K562 (cell line): ENCODE measurements around the gene FBXO9. TPM values are rescaled to one million over a fixed set of nuclear protein-coding genes. Genes with fewer than 3 reads are reported as not detected.

Experiments
- ATAC-seq: fragments of 200-7000 bp; cut with Tn5 transposase; 3 replicates; pipeline ENCODE4 v1.9.1; 2020; ENCODE audit warnings: moderate library complexity
- BruUV-seq: library from RNA; stranded (reverse); fragments of 400-500 nt; replicated peaks from 2 replicates; lab custom pipeline; 2021; lab: Mats Ljungman, UMichigan
- CTCF ChIA-PET: fragments of 300-600 bp; formaldehyde crosslinking; extraction: SDS; loops from one replicate; lab custom pipeline; 2021; ENCODE audit warnings: low intra/inter-chr PET ratio; lab: Yijun Ruan, JAX
- POLR2A ChIA-PET: fragments of 300-600, 350-650 bp; sonication (Branson Sonifier 250); formaldehyde crosslinking; extraction: SDS; loops from one replicate; lab custom pipeline; 2021; ENCODE audit warnings: antibody characterized with exemption, inconsistent platforms; lab: Yijun Ruan, JAX
- DNase-seq, 4 experiments: peaks; one replicate each; pipeline versions ENCODE4 v3.0.0 to v3.0.0-alpha.2; 2011 to 2018; ENCODE audit warnings: low spot score in 3 of 4, mixed read lengths in 3 of 4; ENCODE audit errors: extremely low read depth in 1 of 4
- FAIRE-seq: peaks from 2 replicates; lab custom pipeline; 2011; peaks lifted over from hg19 to GRCh38; lab: Jason Lieb, UNC
- H2AFZ ChIP-seq: 2 replicates; pipeline ENCODE4 v1.6.0; 2011; ENCODE audit warnings: low read depth, low read length, control low read depth, inconsistent platforms
- H3K27ac ChIP-seq: fragments of 200-600 bp; 3 replicates; pipeline ENCODE4 v1.8.0; 2011; ENCODE audit warnings: low read depth, mild to moderate bottlenecking, control low read depth, inconsistent platforms, low read length, moderate library complexity, mixed read lengths; ENCODE audit errors: extremely low read depth
- H3K27me3 ChIP-seq, 2 experiments: fragments of 300-600 bp in 1 of 2; 2 replicates in 1 of 2; 3 replicates in 1 of 2; pipeline versions ENCODE4 v1.6.0 to v1.8.0; 2011; ENCODE audit warnings: inconsistent platforms in 2 of 2, low read length in 2 of 2, mild to moderate bottlenecking in 1 of 2, mixed read lengths in 1 of 2, moderate library complexity in 1 of 2; ENCODE audit not compliant: control insufficient read depth in 2 of 2, insufficient read depth in 2 of 2
- H3K36me3 ChIP-seq: fragments of 300-600 bp; 3 replicates; pipeline ENCODE4 v1.8.0; 2011; ENCODE audit warnings: mild to moderate bottlenecking, low read length, inconsistent platforms; ENCODE audit not compliant: control insufficient read depth, insufficient read depth
- H3K4me1 ChIP-seq, 2 experiments: fragments of 200-600 bp in 1 of 2; replicated peaks in 1 of 2; 2 replicates in 1 of 2; 3 replicates in 1 of 2; pipeline versions ENCODE4 v1.5.1 to v1.8.0; 2011; ENCODE audit warnings: inconsistent platforms in 2 of 2, low read length in 2 of 2, mild to moderate bottlenecking in 1 of 2, mixed read lengths in 1 of 2, moderate library complexity in 1 of 2; ENCODE audit not compliant: control insufficient read depth in 2 of 2, insufficient read depth in 2 of 2
- H3K4me2 ChIP-seq: 2 replicates; pipeline ENCODE4 v1.6.1; 2011; ENCODE audit warnings: low read length, control low read depth, inconsistent platforms, mixed read lengths; ENCODE audit not compliant: insufficient read depth
- H3K4me3 ChIP-seq: fragments of 200-600 bp; sonication (generic), shearing (Covaris generic); 2 replicates; pipeline ENCODE4 v1.5.1; 2016; ENCODE audit warnings: control low read depth, inconsistent platforms
- H3K79me2 ChIP-seq: fragments of 200-600 bp; 3 replicates; pipeline ENCODE4 v1.8.0; 2011; ENCODE audit warnings: low read length, inconsistent platforms; ENCODE audit not compliant: control insufficient read depth, insufficient read depth
- H3K9ac ChIP-seq, 2 experiments: 2 replicates each; pipeline versions ENCODE4 v1.6.0 to v1.6.1; 2011; ENCODE audit warnings: low read depth in 2 of 2, low read length in 2 of 2, control low read depth in 1 of 2, inconsistent platforms in 1 of 2, mild to moderate bottlenecking in 1 of 2, mixed read lengths in 1 of 2; ENCODE audit not compliant: insufficient read depth in 1 of 2
- H3K9me1 ChIP-seq: one replicate; pipeline ENCODE4 v1.6.0; 2011; ENCODE audit warnings: inconsistent platforms, mild to moderate bottlenecking, low read length, moderate library complexity; ENCODE audit not compliant: control insufficient read depth, insufficient read depth
- H3K9me3 ChIP-seq: replicated peaks from 2 replicates; pipeline ENCODE4 v1.5.1; 2011; ENCODE audit warnings: low read depth, low read length, inconsistent platforms; ENCODE audit not compliant: control insufficient read depth, insufficient read depth
- H4K20me1 ChIP-seq: replicated peaks from 2 replicates; pipeline ENCODE4 v1.6.1; 2011; ENCODE audit warnings: low read length, inconsistent platforms, mixed read lengths; ENCODE audit not compliant: control insufficient read depth, insufficient read depth
- HEY1 ChIP-seq: fragments of 250-450 bp; sonication (Bioruptor Pico); IDR thresholded peaks from 2 replicates; pipeline ENCODE4 v1.5.0; 2020; ENCODE audit warnings: mild to moderate bottlenecking, moderate library complexity, borderline replicate concordance
- NBN ChIP-seq: fragments of 450-650 bp; IDR thresholded peaks from 2 replicates; pipeline ENCODE4 v1.6.1; 2016; ENCODE audit warnings: low read depth, mild to moderate bottlenecking
- NR3C1 ChIP-seq: sonication (generic); formaldehyde crosslinking; IDR thresholded peaks from 2 replicates; pipeline ENCODE4 v1.8.1; 2022; ENCODE audit warnings: missing genetic modification reagents
- RFX7 ChIP-seq: fragments of 250-450 bp; sonication (Bioruptor Pico); IDR thresholded peaks from 2 replicates; pipeline ENCODE4 v1.5.1; 2021; ENCODE audit warnings: mild to moderate bottlenecking
- SREBF2 ChIP-seq: sonication (generic); formaldehyde crosslinking; IDR thresholded peaks from 2 replicates; pipeline ENCODE4 v1.4.0; 2020; ENCODE audit warnings: mild to moderate bottlenecking, missing genetic modification reagents
- TAL1 ChIP-seq: fragments of 450-650 bp; IDR thresholded peaks from 2 replicates; pipeline ENCODE4 v1.6.1; 2016; ENCODE audit warnings: mild to moderate bottlenecking
- WGBS: fragments of 100-300 bp; shearing (Covaris generic); methylation state at CpG from one replicate; pipeline ENCODE4 v1.1.6; 2016; ENCODE audit warnings: low coverage, mixed read lengths; ENCODE audit not compliant: insufficient coverage; ENCODE audit errors: missing lambda C conversion rate; 5-methylcytosine and 5-hydroxymethylcytosine counted together
- in situ Hi-C: fragments of 300-500 bp; cut with MboI; formaldehyde crosslinking; loops from 4 replicates; pipeline ENCODE4 v1.15.0; 2018; ENCODE audit warnings: inconsistent platforms, mixed read lengths
- intact Hi-C: fragments of 100-400 bp; cut with micrococcal nuclease; formaldehyde crosslinking; loops from 2 replicates; pipeline ENCODE4 v1.14.2; 2022
- polyA plus RNA-seq, 8 experiments: library from polyadenylated mRNA; depleted of rRNA in 4 of 8; stranded (reverse) in 5 of 8; unstranded in 3 of 8; fragments of >200 nt; fragmentation: Nextera tagmentation in 2 of 8; fragmentation: Illumina TruSeq in 1 of 8; extraction: Ambion mirVana in 2 of 8; extraction: Trizol in 1 of 8; gene quantifications; 2 replicates each; pipeline versions ENCODE4 v1.2.1 to v1.2.3, GENCODE V29; 2011 to 2014; ENCODE audit warnings: inconsistent platforms in 1 of 8, missing spikeins in 1 of 8
- total RNA-seq, 7 experiments: library from RNA; depleted of rRNA in 6 of 7; stranded (reverse); fragments of >200 nt in 6 of 7; fragmentation: Illumina TruSeq in 2 of 7; extraction: Trizol in 2 of 7; gene quantifications; 2 replicates each; pipeline versions ENCODE4 v1.2.1 to v1.2.3, GENCODE V29; 2011 to 2021; ENCODE audit warnings: low replicate concordance in 1 of 7

The FBXO9 gene
- total and polyA plus RNA-seq, 9 of the 15 experiments (the other 6 are each of a cell fraction or from before 2014, with no cell fraction given) = 10.1 to 85.3 (median 51.4) TPM

GRCh38 chr6:53101006-53101405, 35.8 kb downstream of the FBXO9 start:
- H4K20me1 ChIP-seq = no peaks in the 10 kb centered on the region
- POLR2A ChIA-PET = no interaction called here
- no peaks in the 10 kb centered on the region for H3K27me3 ChIP-seq
- in situ Hi-C loops = no loop called here
- H3K9me1 ChIP-seq = no peaks in the 10 kb centered on the region
- no peak for FAIRE-seq
- no peak overlapping the region for H3K4me3 ChIP-seq
- no peaks in the 10 kb centered on the region for H3K4me1 ChIP-seq
- H3K9ac ChIP-seq = no peak overlapping the region
- no peak overlapping the region for H2AFZ ChIP-seq
- no peak overlapping the region for H3K4me2 ChIP-seq
- no peak for ATAC-seq
- no peaks in the 10 kb centered on the region; the same call in 1 of the 2 replicates for H3K9me3 ChIP-seq
- TF ChIP-seq NBN (no peak), TAL1 (no peak), NR3C1 (CRISPR knock-in tag) (no peak), SREBF2 (CRISPR knock-in tag) (no peak), HEY1 (CRISPR knock-in tag) (no peak), RFX7 (CRISPR knock-in tag) (no peak)
- TF ChIP-seq, all 486 proteins: peak for 0
- Histone ChIP-seq H3K36me3 (peaks cover 59% of the 10 kb centered on the region), H3K79me2 (no peaks in the 10 kb centered on the region), H3K27ac (no peak overlapping the region)
- no peak for DNase-seq
- CTCF ChIA-PET = no interaction called here
- WGBS = 100% methylated on average over 2 of the region's 2 CpGs
- intact Hi-C loops = no loop called here
- no TSS peak for BruUV-seq
